K562 (cell line): ENCODE measurements around the gene HOTAIR. TPM values are rescaled to one million over a fixed set of nuclear protein-coding genes. Genes with fewer than 3 reads are reported as not detected.
A peak's percentile ranks its signal among the peaks of the same experiment; 100 is the strongest.

Source experiments
- ATF6 ChIP-seq: sonication (generic); formaldehyde crosslinking; IDR thresholded peaks from 2 replicates; pipeline ENCODE4 v1.4.0; 2020; ENCODE audit warnings: mild to moderate bottlenecking, missing genetic modification reagents
- CHD7 ChIP-seq: fragments of 200-600 bp; sonication (generic); IDR thresholded peaks from one replicate; pipeline ENCODE4 v1.6.1; 2012; ENCODE audit warnings: mild to moderate bottlenecking, low read depth, low read length, inconsistent platforms
- GATAD2B ChIP-seq: fragments of 450-650 bp; IDR thresholded peaks from 2 replicates; pipeline ENCODE4 v1.6.1; 2017; ENCODE audit warnings: mild to moderate bottlenecking, borderline replicate concordance
- KAT2B ChIP-seq: IDR thresholded peaks from one replicate; pipeline ENCODE4 v1.6.1; 2012; ENCODE audit warnings: low read depth, mild to moderate bottlenecking, control low read depth, inconsistent platforms, low read length, moderate library complexity
- NCOA6 ChIP-seq: fragments of 450-650 bp; IDR thresholded peaks from 2 replicates; pipeline ENCODE4 v1.6.1; 2017; ENCODE audit warnings: mild to moderate bottlenecking
- NFIX ChIP-seq: fragments of 250-450 bp; sonication (Bioruptor Pico); IDR thresholded peaks from 2 replicates; pipeline ENCODE4 v1.4.0; 2020; ENCODE audit warnings: low read depth, mild to moderate bottlenecking, moderate library complexity
- PBX2 ChIP-seq, 2 experiments: IDR thresholded peaks in 1 of 2; conservative IDR thresholded peaks in 1 of 2; 2 replicates each; pipeline ENCODE4 v1.6.1; 2016; ENCODE audit warnings: low read depth in 2 of 2, mild to moderate bottlenecking in 1 of 2, missing compliant biosample characterization in 1 of 2, missing genetic modification characterization in 1 of 2, moderate library complexity in 1 of 2
- SUPT5H ChIP-seq: fragments of 450-650 bp; IDR thresholded peaks from 2 replicates; pipeline ENCODE4 v1.6.1; 2016
- ZC3H4 ChIP-seq: sonication (generic); formaldehyde crosslinking; IDR thresholded peaks from 2 replicates; pipeline ENCODE4 v1.9.0; 2021; ENCODE audit warnings: missing genetic modification reagents, borderline replicate concordance
- ZNF134 ChIP-seq: fragments of 250-450 bp; sonication (Bioruptor Pico); conservative IDR thresholded peaks from 2 replicates; pipeline ENCODE4 v1.4.0; 2020
- polyA plus RNA-seq, 8 experiments: library from polyadenylated mRNA; depleted of rRNA in 4 of 8; stranded (reverse) in 5 of 8; unstranded in 3 of 8; fragments of >200 nt; fragmentation: Nextera tagmentation in 2 of 8; fragmentation: Illumina TruSeq in 1 of 8; extraction: Ambion mirVana in 2 of 8; extraction: Trizol in 1 of 8; gene quantifications; 2 replicates each; pipeline versions ENCODE4 v1.2.1 to v1.2.3, GENCODE V29; 2011 to 2014; ENCODE audit warnings: inconsistent platforms in 1 of 8, missing spikeins in 1 of 8
- total RNA-seq, 7 experiments: library from RNA; depleted of rRNA in 6 of 7; stranded (reverse); fragments of >200 nt in 6 of 7; fragmentation: Illumina TruSeq in 2 of 7; extraction: Trizol in 2 of 7; gene quantifications; 2 replicates each; pipeline versions ENCODE4 v1.2.1 to v1.2.3, GENCODE V29; 2011 to 2021; ENCODE audit warnings: low replicate concordance in 1 of 7

Gene HOTAIR
- total and polyA plus RNA-seq, 9 of the 15 experiments (the other 6 are each of a cell fraction or from before 2014, with no cell fraction given), result 0.04 TPM; not detected in 8

GRCh38 chr12:53997204-53998109 is 22.7 kb upstream of the HOTAIR start (continued):
- TF ChIP-seq ZNF134 (CRISPR knock-in tag) (no peak), GATAD2B (no peak), SUPT5H (no peak), CHD7 (no peak), ATF6 (CRISPR knock-in tag) (no peak), PBX2 (CRISPR knock-in tag; IDR thresholded peaks at IDR 0.05; ENCODE audit: low read depth) (peak; percentile 52), PBX2 (tag; conservative IDR thresholded peaks at IDR 0.05; ENCODE audit: low read depth) (peak; percentile 62), NFIX (CRISPR knock-in tag) (no peak), KAT2B (no peak), ZC3H4 (CRISPR knock-in tag) (0 out of 2 replicates have a peak, but pooled peaks have one; percentile 43), NCOA6 (no peak)
